ENCODE measurements around the gene NR1H2. TPM values are rescaled to one million over a fixed set of nuclear protein-coding genes. Genes with fewer than 3 reads are reported as not detected.

NR1H2 gene
- total RNA-seq, 6 experiments from 2014 or later: 23.6 to 57.9 (median 33.8) TPM

DNA sequence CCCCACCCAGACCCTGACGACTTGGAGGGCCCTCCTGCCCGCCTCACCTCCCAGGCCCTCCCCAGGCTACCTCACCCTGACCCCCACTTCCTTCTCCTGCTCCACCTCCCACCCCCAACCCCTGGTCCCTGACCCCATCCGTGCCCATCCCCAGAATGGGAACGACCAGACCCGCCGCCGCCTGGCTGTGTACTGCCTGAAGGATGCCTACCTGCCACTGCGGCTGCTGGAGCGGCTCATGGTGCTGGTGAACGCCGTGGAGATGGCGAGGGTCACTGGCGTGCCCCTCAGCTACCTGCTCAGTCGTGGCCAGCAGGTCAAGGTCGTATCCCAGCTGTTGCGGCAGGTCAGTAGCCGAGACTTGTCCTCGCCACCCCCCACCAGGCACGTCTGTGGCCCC lies 30.6 kb downstream of the NR1H2 start:
- 90% methylated on average over 2 of the region's 19 CpGs for WGBS (ENCODE audit: insufficient coverage, low coverage, low lambda C conversion rate, missing lambda C conversion rate)
- intact Hi-C loops (cut with DNase I): no loop called here
- Histone ChIP-seq H3K9me3 (no peaks in the 10 kb centered on the region), H3K27ac (no peak overlapping the region), H3K4me3 (no peak overlapping the region), H3K36me3 (no peaks in the 10 kb centered on the region), H3K4me1 (no peaks in the 10 kb centered on the region), H3K27me3 (no peaks in the 10 kb centered on the region)
- ATAC-seq: no peak
- no peak for DNase-seq
- TF ChIP-seq, protein P1, sequence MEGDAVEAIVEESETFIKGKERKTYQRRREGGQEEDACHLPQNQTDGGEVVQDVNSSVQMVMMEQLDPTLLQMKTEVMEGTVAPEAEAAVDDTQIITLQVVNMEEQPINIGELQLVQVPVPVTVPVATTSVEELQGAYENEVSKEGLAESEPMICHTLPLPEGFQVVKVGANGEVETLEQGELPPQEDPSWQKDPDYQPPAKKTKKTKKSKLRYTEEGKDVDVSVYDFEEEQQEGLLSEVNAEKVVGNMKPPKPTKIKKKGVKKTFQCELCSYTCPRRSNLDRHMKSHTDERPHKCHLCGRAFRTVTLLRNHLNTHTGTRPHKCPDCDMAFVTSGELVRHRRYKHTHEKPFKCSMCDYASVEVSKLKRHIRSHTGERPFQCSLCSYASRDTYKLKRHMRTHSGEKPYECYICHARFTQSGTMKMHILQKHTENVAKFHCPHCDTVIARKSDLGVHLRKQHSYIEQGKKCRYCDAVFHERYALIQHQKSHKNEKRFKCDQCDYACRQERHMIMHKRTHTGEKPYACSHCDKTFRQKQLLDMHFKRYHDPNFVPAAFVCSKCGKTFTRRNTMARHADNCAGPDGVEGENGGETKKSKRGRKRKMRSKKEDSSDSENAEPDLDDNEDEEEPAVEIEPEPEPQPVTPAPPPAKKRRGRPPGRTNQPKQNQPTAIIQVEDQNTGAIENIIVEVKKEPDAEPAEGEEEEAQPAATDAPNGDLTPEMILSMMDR (IDR thresholded peaks at IDR 0.05): no peak
- no peak for TF ChIP-seq POLR2A (IDR thresholded peaks at IDR 0.05)

DNA sequence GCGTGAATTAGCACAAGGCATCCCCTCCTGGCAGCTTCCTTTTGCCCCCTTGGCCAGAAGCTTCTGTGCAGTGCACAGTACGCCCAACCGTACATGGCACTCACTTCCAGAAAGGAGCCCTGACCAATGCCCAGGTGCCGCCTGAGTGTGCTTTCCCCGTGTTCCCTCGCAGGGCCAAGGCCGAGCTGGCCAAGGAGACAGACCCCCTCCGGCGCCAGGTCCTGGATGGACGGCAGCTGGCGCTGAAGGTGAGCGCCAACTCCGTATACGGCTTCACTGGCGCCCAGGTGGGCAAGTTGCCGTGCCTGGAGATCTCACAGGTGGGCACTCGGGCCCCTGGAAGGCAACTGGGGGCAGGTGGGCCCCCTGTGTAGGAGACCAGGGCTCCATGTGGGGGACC lies 33.1 kb downstream of the NR1H2 start:
- intact Hi-C loops (cut with DNase I): no loop called here
- Histone ChIP-seq H3K36me3 (no peaks in the 10 kb centered on the region), H3K4me1 (no peaks in the 10 kb centered on the region), H3K4me3 (no peak overlapping the region), H3K27ac (no peak overlapping the region), H3K27me3 (no peaks in the 10 kb centered on the region), H3K9me3 (no peaks in the 10 kb centered on the region)
- no peak for DNase-seq
- no CpG with 5 or more reads among the region's 17 CpGs for WGBS (ENCODE audit: insufficient coverage, low coverage, low lambda C conversion rate, missing lambda C conversion rate)
- no peak for TF ChIP-seq POLR2A (IDR thresholded peaks at IDR 0.05)
- TF ChIP-seq, protein P1 (IDR thresholded peaks at IDR 0.05): no peak
- ATAC-seq: no peak

DNA sequence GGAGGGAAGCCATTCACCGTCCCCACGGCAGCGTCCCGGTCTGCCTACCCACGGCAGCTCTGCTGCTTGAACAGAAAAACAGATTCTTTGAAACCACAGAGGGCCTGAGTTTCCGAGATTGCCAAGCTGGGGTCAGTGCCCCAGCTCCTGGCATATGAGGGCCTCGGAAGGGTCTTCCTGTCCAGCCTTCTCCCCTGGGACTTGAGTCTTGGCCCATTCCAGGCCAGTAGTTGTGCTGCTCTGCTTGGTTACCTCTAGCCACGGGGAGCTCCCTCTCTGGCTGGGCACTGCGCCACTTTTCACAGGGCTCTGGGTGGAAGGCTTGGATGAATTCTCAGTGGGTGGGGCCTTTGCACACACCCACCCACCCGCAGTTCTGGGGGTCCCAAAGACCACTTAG lies 33.9 kb downstream of the NR1H2 start:
- H3K4me1 ChIP-seq: no peaks in the 10 kb centered on the region
- no peaks in the 10 kb centered on the region for H3K9me3 ChIP-seq
- intact Hi-C loops (cut with DNase I): no loop called here
- no peak for TF ChIP-seq POLR2A (IDR thresholded peaks at IDR 0.05)
- TF ChIP-seq, protein P1 (IDR thresholded peaks at IDR 0.05): no peak
- 53% methylated on average over 3 of the region's 10 CpGs for WGBS (ENCODE audit: insufficient coverage, low coverage, low lambda C conversion rate, missing lambda C conversion rate)
- no peak overlapping the region for H3K27ac ChIP-seq
- no peaks in the 10 kb centered on the region for H3K27me3 ChIP-seq
- no peaks in the 10 kb centered on the region for H3K36me3 ChIP-seq
- no peak for ATAC-seq
- no peak overlapping the region for H3K4me3 ChIP-seq
- no peak for DNase-seq

GRCh38 chr19:50412419-50412818 lies 36.2 kb downstream of the NR1H2 start:
- DNase-seq (no peak), ATAC-seq (no peak)
- WGBS (ENCODE audit: insufficient coverage, low coverage, low lambda C conversion rate, missing lambda C conversion rate): 97% methylated on average over 2 of the region's 2 CpGs
- TF ChIP-seq, protein P1 (IDR thresholded peaks at IDR 0.05): no peak
- TF ChIP-seq POLR2A (IDR thresholded peaks at IDR 0.05): no peak
- no peak overlapping the region for H3K27ac ChIP-seq
- H3K4me1 ChIP-seq: no peaks in the 10 kb centered on the region
- intact Hi-C loops (cut with DNase I): no loop called here
- no peaks in the 10 kb centered on the region for H3K9me3 ChIP-seq
- H3K4me3 ChIP-seq: no peak overlapping the region
- no peaks in the 10 kb centered on the region for H3K36me3 ChIP-seq
- no peaks in the 10 kb centered on the region for H3K27me3 ChIP-seq

- TF ChIP-seq, protein P1 (IDR thresholded peaks at IDR 0.05): no peak
- TF ChIP-seq POLR2A (IDR thresholded peaks at IDR 0.05): no peak
- no peak overlapping the region for H3K27ac ChIP-seq
- no peaks in the 10 kb centered on the region for H3K4me1 ChIP-seq
- no peaks in the 10 kb centered on the region for H3K36me3 ChIP-seq
- no peaks in the 10 kb centered on the region for H3K9me3 ChIP-seq
- no peak overlapping the region for H3K4me3 ChIP-seq
- intact Hi-C loops (cut with DNase I): no loop called here
- no peak for ATAC-seq
- WGBS (ENCODE audit: insufficient coverage, low coverage, low lambda C conversion rate, missing lambda C conversion rate): 94% methylated on average over 7 of the region's 13 CpGs
- DNase-seq: no peak
- H3K27me3 ChIP-seq: no peaks in the 10 kb centered on the region
These were observed 36.8 kb downstream of the NR1H2 start for GRCh38 chr19:50413096-50413495.
